Activated CD4-positive, alpha-beta memory T cell treated with anti-CD3 and anti-CD28 coated beads for 36 hours (primary cell): ENCODE data around the gene TTC33. TPM values are rescaled to one million over a fixed set of nuclear protein-coding genes. Genes with fewer than 3 reads are reported as not detected.
"Not testable (repeated sequence)": the region's sequence is repeated elsewhere in the genome, so short reads cannot be mapped to it uniquely, and the experiment has no call there.

ENCODE experiments used
- CTCF ChIA-PET: fragments of 350-600 bp; sonication (Branson Sonifier 250); formaldehyde crosslinking; loops from one replicate; lab custom pipeline; 2021; ENCODE audit warnings: antibody characterized with exemption, inconsistent platforms; lab: Charles Lee
- POLR2A ChIA-PET: fragments of 350-600 bp; sonication (Branson Sonifier 250); formaldehyde crosslinking; loops from one replicate; lab custom pipeline; 2021; ENCODE audit warnings: antibody characterized with exemption; lab: Charles Lee
- DNase-seq: peaks from one replicate; pipeline ENCODE4 v3.0.0-alpha.2; 2020
- H3K27ac Mint-ChIP-seq: one replicate; pipeline ENCODE4 v1.8.0; 2021; ENCODE audit warnings: mixed read lengths
- H3K27me3 Mint-ChIP-seq: one replicate; pipeline ENCODE4 v1.8.0; 2021; ENCODE audit warnings: mixed read lengths
- H3K36me3 Mint-ChIP-seq: one replicate; pipeline ENCODE4 v1.8.0; 2021; ENCODE audit warnings: mixed read lengths
- H3K4me1 Mint-ChIP-seq: one replicate; pipeline ENCODE4 v1.8.0; 2021; ENCODE audit warnings: low read depth, mixed read lengths
- H3K4me3 Mint-ChIP-seq: one replicate; pipeline ENCODE4 v1.8.0; 2021; ENCODE audit warnings: mild to moderate bottlenecking, mixed read lengths
- H3K9me3 Mint-ChIP-seq: one replicate; pipeline ENCODE4 v1.8.0; 2021; ENCODE audit warnings: mixed read lengths
- intact Hi-C: fragments of 100-400 bp; cut with micrococcal nuclease; formaldehyde crosslinking; loops from one replicate; pipeline ENCODE4 v1.15.1; 2023
- total RNA-seq, 2 experiments: library from RNA; stranded (reverse); gene quantifications; one replicate each; pipeline ENCODE4 v1.2.3, GENCODE V29; 2021

TTC33 gene
- total RNA-seq, 2 experiments from 2014 or later: 30.2 to 34.1 TPM

DNA sequence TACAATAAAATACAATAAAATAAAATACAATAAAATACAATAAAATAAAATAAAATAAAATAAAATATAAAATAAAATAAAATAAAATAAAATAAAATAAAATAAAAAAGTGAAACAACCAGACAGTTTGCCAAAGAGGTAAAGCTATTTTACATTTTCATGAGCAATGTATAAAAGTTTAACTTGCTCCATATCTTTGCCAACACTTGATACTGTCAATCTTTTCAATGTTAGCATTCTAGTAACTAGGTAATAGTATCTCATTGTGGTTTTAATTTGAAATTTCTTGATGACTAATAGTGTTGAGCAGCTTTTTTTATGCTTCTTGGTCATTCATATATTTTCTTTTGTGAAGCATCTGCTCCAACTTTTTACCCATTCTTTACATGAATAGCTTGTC is 17.3 kb downstream of the TTC33 start:
- Mint-ChIP-seq H3K36me3 (peaks cover 39% of the 10 kb centered on the region), H3K4me3 (no peak overlapping the region), H3K4me1 (peaks cover 26% of the 10 kb centered on the region), H3K27ac (no peak overlapping the region), H3K27me3 (no peaks in the 10 kb centered on the region), H3K9me3 (peaks cover 20% of the 10 kb centered on the region)
- no peak for DNase-seq
- CTCF ChIA-PET: interaction anchor here (1.0 to 1.9 kb wide), 3 partner anchors 24 to 1024 kb away, joined by 4 to 8 read pairs (median 4); no protein-coding TSS in a partner anchor
- POLR2A ChIA-PET: no interaction called here
- intact Hi-C loops: loop anchor here (5.0 kb wide), 4 partner anchors 139 to 1161 kb away; no protein-coding TSS in a partner anchor

DNA sequence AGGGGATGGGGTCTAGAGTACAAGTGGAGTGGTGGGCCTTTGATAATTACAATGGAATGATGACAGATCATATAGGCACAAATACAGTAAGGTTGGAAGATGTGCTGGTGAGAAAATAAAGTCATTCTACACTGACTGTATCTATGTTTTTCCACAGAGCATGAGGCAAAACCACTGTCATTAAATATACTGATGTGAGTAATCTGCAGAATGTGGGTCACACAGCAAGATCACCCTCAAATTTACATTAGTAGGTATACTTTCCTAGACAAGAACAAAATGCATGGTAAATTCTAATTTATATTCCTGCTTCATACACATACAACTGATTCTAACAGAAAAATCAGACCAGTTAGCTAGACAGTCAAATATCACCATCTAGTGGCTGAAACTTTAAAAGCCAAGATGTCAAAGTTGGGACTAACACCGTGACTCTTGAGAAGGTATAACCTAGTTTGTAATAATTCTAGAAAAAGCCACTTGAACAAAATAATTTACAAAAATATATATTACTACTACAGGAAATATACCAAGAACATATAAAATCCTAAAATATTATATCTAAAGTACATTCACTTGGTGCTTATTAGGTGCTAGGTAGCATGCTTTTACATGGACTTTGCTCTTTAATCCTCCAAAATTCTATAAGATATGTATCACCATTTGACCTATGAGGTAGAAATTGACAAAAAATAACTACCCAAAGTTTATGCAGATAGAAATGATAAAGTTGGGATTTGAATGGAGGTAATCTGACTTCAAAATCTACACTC is 19.5 kb downstream of the TTC33 start:
- no peak overlapping the region for H3K4me3 Mint-ChIP-seq
- H3K9me3 Mint-ChIP-seq: peaks cover 17% of the 10 kb centered on the region
- H3K27me3 Mint-ChIP-seq: no peaks in the 10 kb centered on the region
- no peak overlapping the region for H3K27ac Mint-ChIP-seq
- intact Hi-C loops: loop anchor here (1.0 to 5.0 kb wide), 9 partner anchors 48 to 1159 kb away; no protein-coding TSS in a partner anchor
- peaks cover 25% of the 10 kb centered on the region for H3K36me3 Mint-ChIP-seq
- DNase-seq: no peak
- H3K4me1 Mint-ChIP-seq: peaks cover 23% of the 10 kb centered on the region
- POLR2A ChIA-PET: no interaction called here
- CTCF ChIA-PET: interaction anchor here (0.5 to 3.5 kb wide), 12 partner anchors 9 to 1022 kb away, joined by 3 to 20 read pairs (median 3); partner anchors contain the start of gene RPL37

DNA sequence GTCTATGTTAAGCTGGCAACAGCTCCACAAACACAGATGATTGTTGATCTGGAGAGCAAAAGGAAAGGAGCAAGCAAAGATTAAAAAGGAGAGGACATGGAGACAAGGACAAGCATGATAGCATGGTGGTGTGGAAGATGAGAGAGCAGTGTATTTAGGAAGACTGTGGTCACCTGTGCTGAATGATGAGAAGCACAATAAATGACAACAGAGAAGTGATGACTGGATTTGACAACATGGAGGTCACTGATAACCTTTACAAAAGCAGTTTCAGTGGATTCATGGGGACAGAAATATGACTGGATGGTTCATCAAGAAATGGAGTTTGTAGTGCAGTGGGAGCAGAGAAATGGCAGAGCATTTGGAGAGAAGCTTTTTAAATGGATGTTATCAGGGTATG is 20.2 kb downstream of the TTC33 start:
- POLR2A ChIA-PET: no interaction called here

DNA sequence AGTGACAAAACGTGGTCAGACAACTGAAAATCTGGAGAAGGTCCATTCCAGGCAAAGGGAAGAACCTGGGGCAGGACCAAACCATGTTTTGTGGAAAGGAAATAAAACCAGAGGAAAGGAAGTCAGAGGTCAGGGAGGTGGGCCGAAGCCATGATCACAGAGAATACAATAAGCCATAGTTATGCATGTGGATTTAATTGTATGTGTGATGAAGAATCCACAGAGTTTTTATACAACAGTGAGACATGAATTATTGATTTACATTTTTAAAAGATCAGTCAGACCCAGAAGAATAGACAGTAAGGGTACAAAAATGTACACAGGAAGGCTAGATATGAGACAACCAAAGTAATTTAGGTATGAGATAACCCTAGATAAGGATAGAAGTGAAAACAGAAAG is 20.8 kb downstream of the TTC33 start:
- Mint-ChIP-seq H3K9me3 (peaks cover 6% of the 10 kb centered on the region), H3K27ac (no peak overlapping the region), H3K4me3 (no peak overlapping the region), H3K27me3 (no peaks in the 10 kb centered on the region), H3K4me1 (peaks cover 27% of the 10 kb centered on the region), H3K36me3 (peaks cover 14% of the 10 kb centered on the region)
- intact Hi-C loops: loop anchor here (2.0 to 5.0 kb wide), 5 partner anchors 142 to 1158 kb away; no protein-coding TSS in a partner anchor
- DNase-seq: no peak
- ChIA-PET CTCF (interaction anchor here (1.2 to 3.5 kb wide), 4 partner anchors 139 to 1020 kb away, joined by 4 to 20 read pairs (median 8); no protein-coding TSS in a partner anchor), POLR2A (no interaction called here)

More for the DNA sequence above, 20.2 kb downstream of the TTC33 start:
- Mint-ChIP-seq H3K4me3 (no peak overlapping the region), H3K27ac (no peak overlapping the region), H3K4me1 (peaks cover 23% of the 10 kb centered on the region), H3K27me3 (no peaks in the 10 kb centered on the region), H3K9me3 (peaks cover 10% of the 10 kb centered on the region), H3K36me3 (peaks cover 18% of the 10 kb centered on the region)
- DNase-seq: no peak
- intact Hi-C loops: loop anchor here (1.0 to 5.0 kb wide), 10 partner anchors 47 to 1158 kb away; no protein-coding TSS in a partner anchor
- CTCF ChIA-PET: interaction anchor here (0.7 to 3.5 kb wide), 9 partner anchors 46 to 1021 kb away, joined by 3 to 20 read pairs (median 5); partner anchors contain the start of gene RPL37

DNA sequence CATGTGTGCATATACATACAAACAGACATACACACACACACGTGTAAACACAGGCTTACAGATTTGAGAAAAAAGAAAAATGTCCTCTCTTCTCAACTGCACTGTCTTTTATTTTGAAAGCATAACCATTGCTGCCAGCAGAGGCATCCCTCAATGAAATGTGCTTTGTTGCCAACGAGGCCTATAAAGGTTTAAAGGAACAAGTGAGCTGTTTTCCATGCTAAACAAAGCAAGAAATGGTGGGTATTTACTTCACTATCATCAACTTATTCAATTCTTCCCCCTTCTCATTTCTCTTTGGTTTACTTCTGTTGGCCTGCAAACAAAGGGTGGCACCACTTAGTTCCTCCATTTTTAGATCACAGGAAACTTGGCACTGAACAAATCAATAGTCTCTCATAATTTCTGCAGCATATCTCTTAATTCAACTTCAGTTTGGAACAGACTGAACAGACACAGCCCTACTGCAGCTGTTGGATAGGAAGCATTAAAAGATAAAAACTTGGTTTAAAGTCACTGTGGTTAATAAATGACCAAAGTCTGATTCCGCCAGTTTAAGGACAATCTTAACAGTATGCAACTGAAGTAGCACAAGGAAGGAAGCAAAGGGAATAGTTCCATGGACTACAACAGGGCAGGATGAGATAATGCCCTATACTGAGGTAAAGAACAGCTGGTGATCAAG is 21.7 kb downstream of the TTC33 start:
- intact Hi-C loops: loop anchor here (2.0 kb wide), 1 partner anchor 227 kb away; no protein-coding TSS in a partner anchor
- no peak overlapping the region for H3K27ac Mint-ChIP-seq
- ChIA-PET POLR2A (interaction anchor here (0.6 kb wide), 1 partner anchor 15 kb away, joined by 4 read pairs; no protein-coding TSS in a partner anchor), CTCF (interaction anchor here (1.4 to 3.5 kb wide), 3 partner anchors 785 to 1019 kb away, joined by 4 to 20 read pairs (median 8); no protein-coding TSS in a partner anchor)
- no peak for DNase-seq
- H3K27me3 Mint-ChIP-seq: no peaks in the 10 kb centered on the region
- no peak overlapping the region for H3K4me3 Mint-ChIP-seq
- peaks cover 27% of the 10 kb centered on the region for H3K4me1 Mint-ChIP-seq
- peaks cover 2% of the 10 kb centered on the region for H3K9me3 Mint-ChIP-seq
- H3K36me3 Mint-ChIP-seq: peaks cover 9% of the 10 kb centered on the region

DNA sequence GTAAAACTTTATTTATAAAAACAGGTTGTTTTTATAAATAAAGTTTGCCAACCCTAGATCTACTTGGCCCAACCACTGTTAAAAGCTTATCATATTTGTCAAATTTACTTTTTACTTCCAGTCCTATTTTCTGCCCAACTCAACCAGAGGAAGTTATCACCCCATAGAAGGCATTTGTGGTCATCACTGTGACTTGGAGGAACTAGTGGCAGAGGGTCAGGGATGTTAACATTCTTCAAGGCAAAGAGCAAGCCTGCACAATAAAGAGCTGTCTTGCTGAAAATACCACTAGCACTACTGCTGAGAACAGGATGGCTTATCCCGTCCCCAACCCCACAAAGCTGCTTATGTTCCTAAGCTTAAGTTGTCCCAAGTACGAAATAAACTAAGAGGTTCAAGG is 22.3 kb downstream of the TTC33 start:
- no peaks in the 10 kb centered on the region for H3K27me3 Mint-ChIP-seq
- ChIA-PET CTCF (interaction anchor here (1.4 to 3.5 kb wide), 2 partner anchors 785 to 1017 kb away, joined by 4 to 20 read pairs; no protein-coding TSS in a partner anchor), POLR2A (no interaction called here)
- H3K4me3 Mint-ChIP-seq: no peak overlapping the region
- intact Hi-C loops: no loop called here
- H3K36me3 Mint-ChIP-seq: peaks cover 6% of the 10 kb centered on the region
- DNase-seq: no peak
- no peak overlapping the region for H3K27ac Mint-ChIP-seq
- H3K4me1 Mint-ChIP-seq: peaks cover 27% of the 10 kb centered on the region
- H3K9me3 Mint-ChIP-seq: no peaks in the 10 kb centered on the region

DNA sequence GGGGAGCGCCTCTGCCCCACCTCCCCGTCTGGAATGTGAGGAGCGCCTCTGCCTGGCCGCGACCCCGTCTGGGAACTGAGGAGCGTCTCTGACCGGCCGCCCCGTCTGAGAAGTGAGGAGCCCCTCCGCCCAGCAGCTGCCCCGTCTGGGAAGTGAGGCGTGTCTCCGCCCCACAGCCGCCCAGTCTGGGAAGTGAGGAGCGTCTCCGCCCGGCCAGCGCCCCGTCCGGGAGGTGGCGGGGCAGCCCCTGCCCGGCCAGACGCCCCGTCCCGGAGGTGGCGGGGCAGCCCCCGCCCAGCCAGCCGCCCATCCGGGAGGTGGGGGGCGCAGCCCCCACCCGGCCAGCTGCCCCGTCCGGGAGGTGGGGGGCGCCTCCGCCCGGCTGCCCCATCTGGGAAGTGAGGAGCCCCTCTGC is 33.3 kb downstream of the TTC33 start:
- peaks cover 11% of the 10 kb centered on the region for H3K9me3 Mint-ChIP-seq
- POLR2A ChIA-PET, H3K27me3 Mint-ChIP-seq, H3K27ac Mint-ChIP-seq, intact Hi-C loops, H3K4me1 Mint-ChIP-seq, DNase-seq, CTCF ChIA-PET, H3K4me3 Mint-ChIP-seq: not testable (repeated sequence)
- peaks cover 39% of the 10 kb centered on the region for H3K36me3 Mint-ChIP-seq

DNA sequence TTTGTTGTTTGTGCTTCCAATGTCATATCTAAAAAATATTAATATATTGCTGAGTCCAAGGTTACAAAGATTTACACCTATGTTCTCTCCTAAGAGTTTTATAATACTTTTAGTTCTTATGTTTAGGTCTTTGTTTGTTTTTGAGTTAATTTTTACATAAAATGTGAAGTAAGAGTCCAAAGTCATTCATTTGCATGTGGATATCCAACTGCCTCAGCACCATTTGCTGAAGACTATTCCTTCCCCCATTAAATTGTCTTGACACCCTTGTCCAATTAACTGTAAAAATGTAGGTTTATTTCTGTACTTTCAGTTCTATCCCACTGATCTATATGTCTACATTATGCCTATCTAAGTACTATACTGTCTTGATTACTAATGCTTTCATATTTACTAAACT is 35.7 kb downstream of the TTC33 start:
- peaks cover 34% of the 10 kb centered on the region for H3K36me3 Mint-ChIP-seq
- H3K4me1 Mint-ChIP-seq: peaks cover 15% of the 10 kb centered on the region
- POLR2A ChIA-PET: no interaction called here

DNA sequence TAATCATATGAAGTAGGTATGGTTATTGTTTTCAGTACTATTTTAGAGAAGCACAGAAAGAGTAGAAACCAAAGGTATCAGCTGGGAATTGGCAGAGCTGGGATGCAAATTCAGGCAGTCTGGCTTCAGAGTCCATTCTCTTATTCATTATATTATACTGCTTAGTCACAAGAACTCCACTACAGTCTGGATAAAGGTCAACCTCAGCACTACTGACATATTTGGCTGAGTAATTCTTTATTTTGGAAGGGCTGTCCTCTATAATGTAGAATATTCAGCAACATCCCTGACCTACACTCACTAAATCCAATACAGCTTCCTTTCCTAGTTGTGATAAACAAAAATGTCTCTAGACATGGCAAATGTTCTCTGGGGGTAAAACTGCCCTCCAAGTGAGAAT is 38.5 kb downstream of the TTC33 start:
- H3K4me1 Mint-ChIP-seq: peaks cover 15% of the 10 kb centered on the region
- peaks cover 9% of the 10 kb centered on the region for H3K9me3 Mint-ChIP-seq
- ChIA-PET POLR2A (no interaction called here), CTCF (no interaction called here)
- no peak overlapping the region for H3K4me3 Mint-ChIP-seq
- DNase-seq: no peak
- H3K27me3 Mint-ChIP-seq: no peaks in the 10 kb centered on the region
- peaks cover 34% of the 10 kb centered on the region for H3K36me3 Mint-ChIP-seq
- H3K27ac Mint-ChIP-seq: no peak overlapping the region
- intact Hi-C loops: no loop called here

More for the DNA sequence above, 35.7 kb downstream of the TTC33 start:
- intact Hi-C loops: no loop called here
- Mint-ChIP-seq H3K9me3 (peaks cover 11% of the 10 kb centered on the region), H3K4me3 (no peak overlapping the region), H3K27me3 (no peaks in the 10 kb centered on the region), H3K27ac (no peak overlapping the region)
- DNase-seq: no peak
- CTCF ChIA-PET: no interaction called here

DNA sequence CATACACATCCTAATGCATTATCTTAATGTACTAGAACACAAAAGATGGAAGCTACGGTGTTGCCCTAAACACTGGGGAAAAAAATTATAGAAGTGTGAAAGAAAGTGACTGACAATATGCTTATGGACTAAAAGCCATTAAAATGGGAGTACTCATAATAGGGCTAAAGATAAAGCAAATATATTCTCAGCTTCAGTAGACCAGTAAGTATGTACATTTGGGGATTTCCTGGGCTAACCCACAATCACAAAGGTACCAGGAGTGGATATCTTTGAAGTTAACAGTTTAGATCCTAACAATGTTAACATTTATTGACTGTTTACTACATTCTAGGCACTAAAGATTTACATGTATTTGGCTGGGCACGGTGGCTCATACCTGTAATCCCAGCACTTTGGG is 39.2 kb downstream of the TTC33 start:
- Mint-ChIP-seq H3K9me3 (peaks cover 6% of the 10 kb centered on the region), H3K4me3 (no peak overlapping the region), H3K27me3 (no peaks in the 10 kb centered on the region), H3K4me1 (peaks cover 15% of the 10 kb centered on the region), H3K36me3 (peaks cover 32% of the 10 kb centered on the region), H3K27ac (no peak overlapping the region)
- no peak for DNase-seq
- intact Hi-C loops: no loop called here
- ChIA-PET CTCF (interaction anchor here (0.6 kb wide), 1 partner anchor 1145 kb away, joined by 3 read pairs; no protein-coding TSS in a partner anchor), POLR2A (no interaction called here)

DNA sequence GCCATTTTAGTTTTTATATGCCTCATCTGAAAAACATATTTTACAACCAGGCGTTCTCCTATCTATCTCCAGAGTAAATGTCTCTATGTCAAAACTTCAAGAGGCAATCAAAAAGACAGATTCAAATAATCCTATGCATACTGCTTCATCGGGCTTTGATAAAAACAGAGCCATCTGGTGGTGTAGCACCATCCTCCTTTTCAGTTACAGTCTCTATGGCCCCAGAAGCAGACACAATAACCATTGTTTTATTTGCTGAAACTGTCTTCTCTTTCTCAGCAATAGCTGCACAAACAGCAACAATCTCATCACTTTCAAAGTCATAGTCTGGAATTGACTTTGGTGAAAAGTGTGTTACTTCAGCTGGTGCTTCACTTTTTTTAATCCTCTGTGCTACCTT is 39.8 kb downstream of the TTC33 start:
- Mint-ChIP-seq H3K36me3 (peaks cover 26% of the 10 kb centered on the region), H3K9me3 (peaks cover under 1% of the 10 kb centered on the region), H3K4me3 (no peak overlapping the region), H3K27ac (no peak overlapping the region), H3K4me1 (peaks cover 15% of the 10 kb centered on the region), H3K27me3 (no peaks in the 10 kb centered on the region)
- DNase-seq: no peak
- intact Hi-C loops: no loop called here
- CTCF ChIA-PET: interaction anchor here (0.6 kb wide), 1 partner anchor 1144 kb away, joined by 3 read pairs; no protein-coding TSS in a partner anchor
- POLR2A ChIA-PET: no interaction called here
